GM19193 (cell line): Measurements from ENCODE around the gene SEMA4G.

ENCODE experiments used
- POLR2A ChIP-seq: IDR thresholded peaks from 4 replicates; pipeline ENCODE4 v1.6.1; 2011; ENCODE audit not compliant: insufficient read depth, insufficient read length; ENCODE audit errors: extremely low read depth

The SEMA4G gene

DNA sequence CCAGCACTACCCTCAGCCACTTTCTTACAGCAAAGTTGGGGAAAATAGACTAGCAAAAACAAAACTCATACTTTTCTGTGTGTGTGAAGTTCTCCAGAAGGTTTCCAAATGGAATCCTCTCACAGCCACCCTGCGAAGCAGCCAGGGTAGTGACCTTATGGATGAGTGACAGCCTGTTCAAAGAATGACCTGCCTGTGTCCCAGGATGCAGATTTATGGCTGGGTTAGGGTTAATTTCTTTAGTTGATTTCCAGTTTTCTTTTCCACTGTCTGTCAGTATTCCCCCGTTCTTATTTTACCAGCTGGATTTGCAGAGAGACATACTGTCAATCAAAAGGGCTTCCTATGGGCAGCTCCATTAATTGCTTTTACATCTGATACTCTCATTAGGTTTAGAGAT, 2.4 kb upstream of the SEMA4G start:
- no peak for TF ChIP-seq POLR2A

DNA sequence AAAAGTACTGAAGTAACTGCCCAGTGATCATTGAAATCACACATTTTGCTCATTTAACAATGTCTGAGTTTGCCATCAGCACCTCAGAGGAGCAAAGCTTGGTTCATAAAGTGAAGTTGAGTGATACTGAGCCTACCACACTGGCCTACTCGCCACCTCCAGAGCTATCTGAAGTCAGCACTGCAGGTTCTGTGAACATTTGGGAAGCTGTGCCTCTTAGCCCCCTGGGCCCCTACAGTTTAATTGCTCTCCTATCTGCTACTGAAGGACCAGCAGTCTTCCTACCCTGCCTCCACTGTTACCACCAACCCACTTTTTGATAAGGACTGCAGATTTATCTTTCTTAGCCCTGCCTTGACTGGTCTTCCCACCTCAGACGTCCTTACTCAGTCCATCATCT, 2.0 kb upstream of the SEMA4G start:
- TF ChIP-seq POLR2A = no peak

DNA sequence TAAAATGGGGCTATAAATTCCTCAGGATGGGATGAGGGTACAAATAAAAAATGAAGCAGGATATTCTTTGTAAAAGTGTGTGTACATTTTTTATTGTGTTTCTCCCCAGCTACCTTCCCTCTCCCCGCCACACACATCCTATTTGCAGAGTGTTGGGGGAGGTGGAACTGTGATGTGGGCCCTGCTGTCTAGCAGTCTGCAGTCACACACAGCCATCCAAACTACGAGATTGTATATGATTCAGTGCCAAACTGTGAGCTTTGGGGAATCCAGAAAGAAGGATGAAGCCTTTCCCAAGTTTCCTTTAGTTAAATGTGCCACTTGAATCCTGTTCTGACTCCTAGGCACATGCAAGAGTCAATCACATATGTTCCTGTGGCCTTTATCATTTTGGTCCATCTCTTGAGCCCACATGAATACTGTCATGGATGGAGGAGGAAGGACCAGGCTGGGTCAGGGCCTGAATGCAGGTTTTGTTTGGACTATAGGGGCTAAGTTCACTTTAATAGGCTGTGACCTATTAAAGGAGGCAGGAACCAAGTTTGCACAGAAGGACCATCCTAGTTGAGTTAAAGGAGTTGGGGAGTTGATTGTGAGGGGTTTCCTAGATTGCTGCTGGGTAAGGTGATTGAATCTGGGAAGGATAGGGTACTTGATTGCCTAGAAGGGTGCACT, 1.1 kb upstream of the SEMA4G start:
- no peak for TF ChIP-seq POLR2A

DNA sequence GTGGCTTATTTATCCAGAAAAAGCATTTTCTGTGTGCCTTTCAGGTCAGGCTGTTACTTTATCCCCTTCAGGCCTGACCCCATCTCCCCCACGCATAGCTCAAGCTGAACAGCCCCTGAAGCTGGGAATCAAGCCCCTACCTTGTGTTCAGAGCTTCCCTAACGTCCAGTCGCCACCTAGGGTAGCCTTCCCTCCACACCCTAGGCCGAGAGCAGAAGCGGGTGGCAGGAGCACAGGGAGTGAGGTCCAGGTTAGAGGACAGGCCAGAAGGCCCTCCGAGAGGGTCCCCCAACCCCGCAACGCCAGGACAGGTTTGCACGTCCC, 479 bp upstream of the SEMA4G start:
- TF ChIP-seq POLR2A = no peak

DNA sequence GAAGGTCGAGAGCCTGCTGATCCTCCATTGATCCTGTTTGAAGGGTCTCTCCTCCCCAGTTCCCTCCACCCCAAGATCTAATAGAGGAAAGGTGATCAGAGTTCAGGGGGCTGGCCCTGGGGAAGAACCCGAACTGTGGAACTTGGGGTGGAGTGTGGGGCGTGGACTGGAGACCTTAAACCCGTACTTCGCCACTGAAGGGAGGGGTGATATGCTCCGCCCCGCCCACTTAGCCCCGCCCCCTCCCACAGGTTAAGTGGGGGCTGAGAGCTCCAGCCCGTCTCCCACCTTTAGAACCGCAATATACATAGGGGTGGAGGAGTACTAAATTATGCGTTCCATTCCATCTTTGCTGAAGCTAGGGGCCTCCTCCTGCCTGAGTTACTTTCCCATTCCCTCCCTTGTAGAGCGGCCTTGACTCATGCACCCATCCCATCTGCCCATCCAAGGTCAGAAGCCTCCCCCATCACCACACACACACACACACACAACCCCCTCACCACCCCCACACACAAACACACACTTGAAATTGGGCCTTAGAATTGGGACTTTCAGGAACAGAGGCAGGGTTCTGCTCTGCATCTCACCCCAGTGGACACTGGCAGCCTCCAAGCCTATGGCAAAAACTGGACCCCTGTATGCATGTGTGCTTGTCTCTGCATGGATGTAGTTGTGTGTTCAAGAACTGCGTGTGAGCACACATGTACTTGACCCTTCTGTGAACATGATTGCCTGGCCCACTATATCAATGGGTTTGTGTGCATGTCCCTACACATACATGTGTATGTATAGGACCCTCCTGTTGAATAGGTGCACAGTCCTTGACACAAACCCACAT, 991 bp downstream of the SEMA4G start:
- no peak for TF ChIP-seq POLR2A

DNA sequence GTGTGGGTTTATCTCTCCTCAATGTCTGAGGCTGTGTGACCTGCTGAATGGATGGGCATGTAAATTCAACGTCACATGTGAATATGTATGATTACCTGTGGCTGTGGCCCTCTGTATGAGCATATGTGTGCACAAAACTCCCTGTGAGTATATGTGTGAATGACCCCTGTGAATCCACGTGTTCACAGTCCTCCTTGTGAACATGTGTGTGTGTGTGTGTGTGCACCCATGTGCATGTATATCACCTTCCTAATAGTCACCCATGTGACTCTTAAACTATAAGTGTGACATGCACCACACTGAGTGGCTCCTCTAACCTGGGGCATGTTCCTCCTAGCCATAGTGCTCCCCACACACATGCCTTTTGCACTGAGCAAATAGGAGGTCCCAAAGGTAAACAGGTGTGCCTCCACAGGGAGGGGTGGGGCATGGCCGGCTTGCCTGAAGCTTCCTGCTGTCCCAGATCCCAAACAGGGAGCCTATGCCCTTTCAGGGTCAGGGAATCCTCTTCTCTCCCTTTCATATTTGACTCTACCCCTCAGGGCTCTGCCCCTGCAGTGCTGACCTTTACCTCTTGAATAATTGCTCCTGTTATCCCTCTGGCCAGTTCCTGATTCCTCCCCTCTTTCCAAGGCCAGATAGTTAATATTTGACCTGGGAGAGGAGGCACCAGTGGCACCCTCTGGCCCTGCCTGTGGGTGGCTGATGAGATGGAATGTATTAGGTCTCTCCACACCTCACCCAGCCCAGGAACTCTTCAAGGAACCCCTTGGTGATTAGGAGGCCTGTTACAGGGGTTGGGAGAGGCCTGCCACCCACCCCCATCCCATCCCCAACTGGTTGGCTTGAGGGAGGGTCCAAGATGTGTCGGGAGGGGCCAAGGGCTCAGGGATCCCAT, 1.9 kb downstream of the SEMA4G start:
- TF ChIP-seq POLR2A = no peak

DNA sequence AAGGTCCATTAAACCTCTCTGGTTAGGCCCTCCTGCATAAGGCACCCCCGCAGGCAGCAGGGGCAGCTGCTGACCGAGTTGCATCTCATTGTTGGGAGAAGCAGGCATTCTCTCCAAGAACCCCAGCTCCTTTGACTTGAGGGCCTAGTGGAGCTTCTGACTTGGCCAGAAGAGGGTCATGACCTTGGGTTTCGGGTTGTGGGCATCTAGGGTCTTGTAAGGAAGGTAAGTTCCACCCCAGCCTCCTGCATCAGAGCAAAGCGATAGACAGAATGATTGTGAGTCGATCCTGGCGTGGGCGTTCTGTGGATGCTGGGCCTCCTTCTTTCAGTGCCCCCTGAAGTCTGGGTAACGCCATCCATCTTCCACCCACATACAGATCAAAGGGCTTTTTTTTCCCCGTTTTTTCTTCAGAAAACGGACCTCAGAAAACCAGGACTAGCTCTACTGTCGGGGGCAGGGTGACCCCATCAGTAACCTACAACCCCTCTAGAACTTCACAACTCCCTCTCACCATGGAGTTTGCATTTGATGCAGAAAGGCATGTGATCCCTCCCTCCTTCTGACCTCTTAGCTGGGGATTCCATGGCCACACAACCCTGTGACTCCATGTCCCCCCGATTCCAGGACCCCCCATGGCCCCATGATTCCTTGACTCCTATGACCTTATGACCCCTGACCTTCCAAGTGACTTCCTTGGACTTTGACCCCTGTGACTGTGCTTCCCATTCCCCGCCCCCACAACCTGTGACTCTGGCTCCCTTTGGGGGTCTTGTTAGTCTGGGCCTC, 3.0 kb downstream of the SEMA4G start:
- no peak for TF ChIP-seq POLR2A

DNA sequence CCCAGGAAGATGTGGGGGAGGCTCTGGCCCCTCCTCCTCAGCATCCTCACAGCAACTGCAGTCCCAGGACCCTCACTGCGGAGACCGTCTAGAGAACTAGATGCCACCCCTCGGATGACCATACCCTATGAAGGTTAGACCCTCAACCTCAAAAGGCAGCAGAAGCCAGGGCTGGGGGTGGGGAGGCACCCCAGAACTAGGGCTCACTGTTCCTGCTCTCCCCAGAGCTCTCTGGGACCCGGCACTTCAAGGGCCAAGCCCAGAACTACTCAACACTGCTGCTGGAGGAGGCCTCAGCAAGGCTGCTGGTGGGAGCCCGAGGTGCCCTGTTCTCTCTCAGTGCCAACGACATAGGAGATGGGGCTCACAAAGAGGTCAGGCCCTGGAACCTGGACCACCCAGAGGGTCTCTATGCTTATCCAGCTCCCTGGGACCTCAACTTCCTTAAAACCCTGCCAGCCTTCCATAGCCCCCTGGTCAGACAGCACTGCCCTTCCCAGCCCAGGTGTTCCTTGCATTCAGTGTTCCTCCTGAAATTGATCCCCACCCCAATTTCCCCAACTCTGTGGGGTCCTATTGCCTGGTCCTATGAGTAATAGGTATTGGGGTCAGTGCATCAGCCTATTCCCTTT, 3.7 kb downstream of the SEMA4G start:
- TF ChIP-seq POLR2A = no peak

DNA sequence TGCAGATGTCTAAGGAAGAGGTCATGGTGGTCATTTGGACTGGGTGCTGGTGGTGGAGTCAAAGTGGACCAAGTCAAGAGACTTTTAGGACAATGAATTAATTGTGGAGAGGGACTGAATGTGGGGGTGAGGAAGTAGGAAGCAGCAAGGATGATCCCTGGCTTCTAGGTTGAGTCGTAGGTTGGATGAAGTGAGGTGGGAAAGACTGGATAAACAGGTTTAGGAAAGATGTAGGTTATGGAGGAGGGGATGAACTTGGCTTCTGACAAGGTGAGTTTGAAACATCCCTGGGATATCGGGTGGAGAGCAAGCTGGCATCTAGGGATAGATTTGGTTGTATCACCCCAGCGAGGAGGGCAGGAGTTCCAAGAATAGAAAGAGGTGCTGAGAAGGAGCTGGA, 7.6 kb downstream of the SEMA4G start:
- no peak for TF ChIP-seq POLR2A

DNA sequence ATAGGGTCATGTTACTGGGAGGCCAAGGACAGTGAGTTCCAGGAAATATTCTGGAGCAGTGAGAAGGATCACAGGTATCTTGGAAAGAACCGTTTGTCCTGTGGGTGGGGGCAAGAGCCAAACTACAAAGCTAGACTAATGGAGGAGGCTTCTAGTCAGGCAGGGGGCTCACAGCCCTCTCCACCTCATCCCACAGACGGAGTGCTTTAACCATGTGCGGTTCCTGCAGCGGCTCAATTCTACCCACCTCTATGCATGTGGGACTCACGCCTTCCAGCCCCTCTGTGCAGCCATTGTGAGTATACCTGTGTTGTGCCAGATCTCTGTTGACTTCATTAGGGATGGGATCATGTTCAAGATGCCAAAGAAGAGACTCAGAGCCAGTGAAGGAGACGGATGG, 8.1 kb downstream of the SEMA4G start:
- TF ChIP-seq POLR2A = no peak

DNA sequence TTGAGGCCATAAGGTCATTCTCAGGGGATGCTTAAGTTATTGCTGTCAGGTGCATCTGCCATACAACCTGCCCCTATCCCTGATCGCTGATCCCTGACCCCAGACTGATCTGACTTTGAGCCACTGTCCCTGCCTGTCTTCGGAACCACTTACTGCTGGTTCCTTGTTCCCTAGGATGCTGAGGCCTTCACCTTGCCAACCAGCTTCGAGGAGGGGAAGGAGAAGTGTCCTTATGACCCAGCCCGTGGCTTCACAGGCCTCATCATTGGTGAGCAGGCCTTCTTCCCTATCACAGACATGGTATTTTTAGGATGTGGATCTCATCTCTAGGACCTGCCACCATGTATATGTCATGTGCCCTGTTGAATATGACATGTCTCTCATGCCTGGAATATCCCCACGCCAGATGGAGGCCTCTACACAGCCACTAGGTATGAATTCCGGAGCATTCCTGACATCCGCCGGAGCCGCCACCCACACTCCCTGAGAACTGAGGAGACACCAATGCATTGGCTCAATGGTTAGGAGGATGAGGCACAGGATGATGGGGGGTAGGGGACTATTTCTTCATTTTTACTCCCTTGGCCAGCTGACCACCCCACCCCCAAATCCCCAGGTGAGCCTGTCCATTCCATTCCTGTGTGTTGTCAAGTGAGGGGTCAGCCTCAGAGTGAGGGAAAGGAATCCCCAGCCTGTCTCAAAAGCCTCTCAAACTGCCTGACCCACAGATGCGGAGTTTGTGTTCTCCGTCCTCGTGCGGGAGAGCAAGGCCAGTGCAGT, 9.0 kb downstream of the SEMA4G start:
- no peak for TF ChIP-seq POLR2A

DNA sequence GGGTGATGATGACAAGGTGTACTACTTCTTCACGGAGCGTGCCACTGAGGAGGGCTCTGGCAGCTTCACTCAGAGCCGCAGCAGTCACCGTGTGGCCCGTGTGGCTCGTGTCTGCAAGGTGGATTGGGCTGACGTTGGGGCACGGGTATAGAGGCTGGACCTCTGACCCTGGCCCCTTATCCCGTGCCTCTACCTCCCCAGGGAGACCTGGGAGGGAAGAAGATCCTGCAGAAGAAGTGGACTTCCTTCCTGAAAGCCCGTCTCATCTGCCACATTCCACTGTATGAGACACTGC, 9.5 kb downstream of the SEMA4G start:
- no peak for TF ChIP-seq POLR2A

DNA sequence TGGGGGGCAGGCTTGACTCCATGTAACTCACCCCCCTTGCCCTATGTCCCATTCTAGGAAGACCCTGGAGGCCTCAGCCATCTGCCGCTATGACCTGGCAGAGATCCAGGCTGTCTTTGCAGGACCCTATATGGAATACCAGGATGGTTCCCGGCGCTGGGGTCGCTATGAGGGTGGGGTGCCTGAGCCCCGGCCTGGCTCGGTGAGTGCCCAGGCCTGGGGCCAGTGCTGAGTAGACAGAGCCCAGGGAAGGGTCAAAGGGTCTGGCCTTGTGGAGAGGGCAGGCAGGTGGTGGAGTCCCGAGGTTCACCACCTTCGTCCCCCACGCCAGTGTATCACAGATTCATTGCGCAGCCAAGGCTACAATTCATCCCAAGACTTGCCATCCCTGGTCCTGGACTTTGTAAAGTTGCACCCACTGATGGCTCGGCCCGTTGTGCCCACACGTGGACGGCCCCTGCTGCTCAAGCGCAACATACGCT, 10.5 kb downstream of the SEMA4G start:
- TF ChIP-seq POLR2A = no peak

DNA sequence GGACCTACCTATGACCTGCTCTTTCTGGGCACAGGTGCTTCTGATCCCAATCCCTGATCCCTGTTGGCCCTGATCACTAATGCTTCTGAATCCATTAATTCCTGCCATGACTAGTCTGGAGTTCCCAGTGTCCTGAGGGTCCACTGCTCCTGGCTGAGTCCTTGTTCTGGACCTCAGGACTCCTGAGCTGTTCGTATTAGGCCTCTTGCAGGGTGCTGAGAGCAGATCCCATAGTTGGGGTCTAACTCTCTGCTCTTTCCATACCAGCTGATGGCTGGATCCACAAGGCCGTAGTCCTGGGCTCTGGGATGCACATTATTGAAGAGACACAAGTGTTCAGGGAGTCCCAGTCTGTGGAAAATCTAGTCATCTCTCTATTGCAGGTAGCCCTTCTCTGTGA, 11.0 kb downstream of the SEMA4G start:
- TF ChIP-seq POLR2A = no peak
